Psoas muscle (tissue), 8 donors: ENCODE results near the gene OR6S1. TPM values are rescaled to one million over a fixed set of nuclear protein-coding genes. Genes with fewer than 3 reads are reported as not detected.

Source experiments
- ATAC-seq, 4 donors: fragments of 200-7000 bp; cut with Tn5 transposase; one replicate each; pipeline ENCODE4 v1.9.1; 2020; ENCODE audit warnings: moderate library complexity in 3 of 4, mild to moderate bottlenecking in 2 of 4
- DNase-seq, 2 donors: peaks; one replicate each; pipeline ENCODE4 v3.0.0-alpha.2; 2020
- H3K27ac ChIP-seq: fragments of 200-600 bp; one replicate; pipeline ENCODE4 v1.8.0; 2022
- H3K27me3 ChIP-seq, 3 donors: fragments of 200-600 bp in 1 of 3; one replicate each; pipeline versions ENCODE4 v1.6.1 to v1.8.0; 2013 to 2022; ENCODE audit warnings: low read length in 2 of 3, mild to moderate bottlenecking in 2 of 3, moderate library complexity in 1 of 3; ENCODE audit not compliant: insufficient read depth in 3 of 3
- H3K36me3 ChIP-seq, 2 donors: fragments of 200-600 bp in 1 of 2; one replicate each; pipeline versions ENCODE4 v1.6.1 to v1.8.0; 2013 to 2022; ENCODE audit warnings: low read depth in 1 of 2, mild to moderate bottlenecking in 1 of 2, moderate library complexity in 1 of 2; ENCODE audit not compliant: insufficient read depth in 1 of 2
- H3K4me1 ChIP-seq: fragments of 200-600 bp; one replicate; pipeline ENCODE4 v1.8.0; 2022
- H3K4me3 ChIP-seq: fragments of 200-600 bp; one replicate; pipeline ENCODE4 v1.8.0; 2022; ENCODE audit warnings: mild to moderate bottlenecking
- H3K9me3 ChIP-seq: fragments of 200-600 bp; one replicate; pipeline ENCODE4 v1.8.0; 2022
- WGBS, 3 donors: extraction: QIAGEN DNeasy Blood & Tissue Kit; methylation state at CpG; one replicate each; pipeline versions ENCODE4 v1.1.6 to v1.1.7; 2013; 5-methylcytosine and 5-hydroxymethylcytosine counted together
- intact Hi-C, 2 donors: fragments of 100-400 bp; cut with DNase I; formaldehyde crosslinking; loops; one replicate each; pipeline versions ENCODE4 v1.11.0 to v1.14.2; 2022
- polyA plus RNA-seq, 3 donors: library from polyadenylated mRNA; stranded (reverse); fragments of 200-250 nt; gene quantifications; one replicate each; pipeline ENCODE4 v1.2.3, GENCODE V29; 2013
- total RNA-seq, 4 donors: library from RNA; stranded (reverse); fragmentation: NEBNext Ultra II Directional in 2 of 4; extraction: Animal tissue kit (Norgen Biotek cat#: 25700) in 2 of 4; gene quantifications; one replicate each; pipeline versions ENCODE4 v1.2.1 to v1.2.4, GENCODE V29; 2021 to 2023
- TF ChIP-seq, protein P1 (sequence below): fragments of 200-600 bp; IDR thresholded peaks from one replicate; pipeline ENCODE4 v1.8.0; 2022; ENCODE audit warnings: antibody characterized with exemption
- donor health status: healthy with polysubstance abuse.
- donor health status: DM: no; HTN: no; CAD: no; lungs with moderate emphysema.
- donor health status: Bipolar disorder and iron deficiency.
- donor health status: healthy.
- donor health status: DM: yes; HTN: yes; CAD: no.
- donor health status: DM: no; HTN: no; CAD: no.
- donor health status: DM: no; HTN: no; CAD: no.
- donor health status: DM: yes; HTN: yes; CAD: no.

The OR6S1 gene
- total and polyA plus RNA-seq, 7 donors, result not detected

DNA sequence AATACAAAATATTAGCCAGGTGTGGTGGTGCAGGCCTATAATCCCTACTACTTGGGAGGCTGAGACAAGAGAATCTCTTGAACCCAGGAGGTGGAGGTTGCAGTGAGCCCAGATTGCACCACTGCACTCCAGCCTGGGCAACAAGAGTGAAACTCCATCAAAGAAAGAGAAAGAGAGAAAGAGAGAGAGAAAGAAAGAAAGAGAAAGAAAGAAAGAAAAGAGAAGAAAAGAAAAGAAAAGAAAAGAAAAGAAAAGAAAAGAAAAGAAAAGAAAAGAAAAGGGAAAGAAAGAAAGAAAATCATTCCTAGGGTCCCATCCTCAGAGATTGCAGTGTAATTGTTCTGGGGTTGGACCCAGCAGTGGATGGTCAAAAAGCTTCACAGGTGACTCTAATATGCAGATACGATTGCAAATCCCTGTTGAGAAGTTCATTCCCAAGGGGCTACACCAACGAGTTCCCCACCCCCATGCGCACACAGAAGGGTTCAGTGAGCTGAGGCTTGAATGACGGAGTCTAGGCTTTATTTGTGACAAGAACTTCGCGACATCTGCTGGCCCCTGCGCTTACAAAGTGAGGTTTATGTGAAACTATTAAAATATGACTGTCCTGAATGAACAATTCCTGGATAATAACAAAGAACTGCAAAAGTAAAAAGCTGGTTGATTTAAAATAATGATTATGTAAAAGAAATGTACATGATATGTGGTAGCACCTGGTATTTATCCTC is 32.9 kb downstream of the OR6S1 start:
- no peaks in the 10 kb centered on the region for H3K36me3 ChIP-seq
- no peaks in the 10 kb centered on the region for H3K9me3 ChIP-seq
- ATAC-seq (no peak), DNase-seq (no peak)
- 57 to 61% (median 59%) methylated on average over 7 of the region's 7 CpGs for WGBS, 3 donors
- H3K4me3 ChIP-seq, result no peak overlapping the region
- TF ChIP-seq, protein P1, sequence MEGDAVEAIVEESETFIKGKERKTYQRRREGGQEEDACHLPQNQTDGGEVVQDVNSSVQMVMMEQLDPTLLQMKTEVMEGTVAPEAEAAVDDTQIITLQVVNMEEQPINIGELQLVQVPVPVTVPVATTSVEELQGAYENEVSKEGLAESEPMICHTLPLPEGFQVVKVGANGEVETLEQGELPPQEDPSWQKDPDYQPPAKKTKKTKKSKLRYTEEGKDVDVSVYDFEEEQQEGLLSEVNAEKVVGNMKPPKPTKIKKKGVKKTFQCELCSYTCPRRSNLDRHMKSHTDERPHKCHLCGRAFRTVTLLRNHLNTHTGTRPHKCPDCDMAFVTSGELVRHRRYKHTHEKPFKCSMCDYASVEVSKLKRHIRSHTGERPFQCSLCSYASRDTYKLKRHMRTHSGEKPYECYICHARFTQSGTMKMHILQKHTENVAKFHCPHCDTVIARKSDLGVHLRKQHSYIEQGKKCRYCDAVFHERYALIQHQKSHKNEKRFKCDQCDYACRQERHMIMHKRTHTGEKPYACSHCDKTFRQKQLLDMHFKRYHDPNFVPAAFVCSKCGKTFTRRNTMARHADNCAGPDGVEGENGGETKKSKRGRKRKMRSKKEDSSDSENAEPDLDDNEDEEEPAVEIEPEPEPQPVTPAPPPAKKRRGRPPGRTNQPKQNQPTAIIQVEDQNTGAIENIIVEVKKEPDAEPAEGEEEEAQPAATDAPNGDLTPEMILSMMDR, result no peak
- peaks cover 29% of the 10 kb centered on the region for H3K4me1 ChIP-seq
- intact Hi-C loops, result loop anchor here (2.0 to 10.0 kb wide), 7 partner anchors 76 to 346 kb away; partner anchors contain the start of genes ANG (in 1 of the 2), PNP (in 1 of the 2) and RNASE2 (in 1 of the 2)
- no peak overlapping the region for H3K27ac ChIP-seq
- no peaks in the 10 kb centered on the region for H3K27me3 ChIP-seq

DNA sequence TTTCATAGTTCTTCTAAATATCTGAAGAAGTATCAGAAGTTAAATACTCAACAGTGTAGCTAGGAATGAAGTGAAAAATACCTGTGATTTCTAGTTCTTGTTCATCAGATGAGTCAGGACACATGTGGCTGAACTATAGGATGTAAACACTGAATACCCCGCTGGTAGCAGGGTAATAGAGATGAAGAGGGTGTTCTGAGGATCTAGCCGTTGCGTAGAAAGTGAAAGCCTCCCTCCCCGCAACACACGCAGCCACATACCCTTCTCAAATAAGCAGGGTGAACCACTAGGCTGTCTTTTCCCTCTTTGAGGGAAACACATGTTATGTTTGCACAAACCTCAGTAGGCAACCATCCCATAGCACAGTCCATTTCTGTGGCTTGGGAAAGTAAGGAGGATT is 33.9 kb downstream of the OR6S1 start:
- no peak for ATAC-seq
- 56 to 67% (median 65%) methylated on average over 5 of the region's 5 CpGs for WGBS, 3 donors
- H3K9me3 ChIP-seq, result no peaks in the 10 kb centered on the region
- H3K36me3 ChIP-seq, result no peaks in the 10 kb centered on the region
- no peak overlapping the region for H3K27ac ChIP-seq
- TF ChIP-seq, protein P1, result no peak
- intact Hi-C loops, result loop anchor here (2.0 to 10.0 kb wide), 8 partner anchors 75 to 347 kb away; partner anchors contain the start of genes ANG (in 1 of the 2), PNP (in 1 of the 2) and RNASE2 (in 1 of the 2)
- H3K4me1 ChIP-seq, result peaks cover 26% of the 10 kb centered on the region
- no peak for DNase-seq
- H3K4me3 ChIP-seq, result no peak overlapping the region
- H3K27me3 ChIP-seq, result no peaks in the 10 kb centered on the region

DNA sequence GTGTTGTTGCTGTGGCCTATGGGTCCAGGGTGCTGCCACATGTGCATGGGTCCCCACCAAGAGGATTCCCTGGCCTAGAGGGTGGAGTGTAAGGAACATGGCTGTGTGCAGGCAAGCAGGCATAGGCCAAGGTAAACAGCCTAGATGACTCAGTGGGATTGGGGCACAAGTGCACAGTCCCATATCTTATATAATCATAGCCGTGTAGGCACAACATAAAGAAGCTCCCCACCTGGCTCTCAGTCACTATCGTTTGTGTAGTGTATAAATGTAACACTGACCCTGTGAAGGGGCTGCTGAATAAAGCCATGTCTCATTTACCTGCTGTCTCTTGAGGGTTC is 34.6 kb downstream of the OR6S1 start:
- intact Hi-C loops, result loop anchor here (2.0 to 10.0 kb wide), 5 partner anchors 75 to 348 kb away; partner anchors contain the start of genes PNP (in 1 of the 2) and RNASE2 (in 1 of the 2)
- DNase-seq, result no peak
- no peak overlapping the region for H3K27ac ChIP-seq
- H3K4me1 ChIP-seq, result peaks cover 18% of the 10 kb centered on the region
- no peak overlapping the region for H3K4me3 ChIP-seq
- ATAC-seq, result no peak
- H3K9me3 ChIP-seq, result no peaks in the 10 kb centered on the region
- TF ChIP-seq, protein P1, result no peak
- 65 to 77% (median 69%) methylated on average over 2 of the region's 2 CpGs for WGBS, 3 donors
- H3K27me3 ChIP-seq, result no peaks in the 10 kb centered on the region
- H3K36me3 ChIP-seq, result no peaks in the 10 kb centered on the region

DNA sequence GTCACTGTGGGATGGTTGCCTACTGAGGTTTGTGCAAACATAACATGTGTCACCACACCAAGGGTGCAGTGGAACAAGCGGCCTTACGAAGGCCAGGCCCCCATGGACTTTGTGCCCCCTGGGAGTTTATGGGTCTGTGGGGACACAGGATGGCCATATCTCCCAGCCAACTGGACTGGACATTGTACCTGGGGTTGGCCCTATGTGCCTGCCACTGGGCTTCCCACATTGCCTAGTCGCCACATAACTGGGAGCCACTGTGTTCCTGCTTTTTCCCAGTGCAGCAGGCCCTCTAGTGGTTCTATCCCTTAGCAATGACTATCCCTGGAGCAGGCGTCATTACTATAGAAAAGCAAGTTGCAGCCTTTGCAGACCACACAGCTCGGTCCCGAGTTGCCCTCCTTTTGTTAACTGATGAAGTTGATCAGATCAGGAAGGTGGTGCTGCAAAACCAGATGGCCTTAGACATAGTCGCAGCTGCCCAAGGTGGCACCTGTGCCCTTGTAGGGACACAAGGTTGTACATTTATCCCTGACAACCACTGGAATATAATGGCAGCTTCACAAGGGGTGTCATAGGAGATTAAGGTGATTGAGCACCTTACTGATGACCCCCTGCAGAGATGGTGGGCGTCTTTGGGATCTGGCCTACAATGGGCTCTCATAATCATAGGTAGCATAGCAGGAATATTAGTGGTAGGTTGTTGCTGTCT is 35.1 kb downstream of the OR6S1 start:
- WGBS, 3 donors, result 47 to 48% (median 47%) methylated on average over 8 of the region's 8 CpGs
- DNase-seq (no peak), ATAC-seq (no peak)
- Histone ChIP-seq H3K36me3 (no peaks in the 10 kb centered on the region), H3K4me1 (peaks cover 13% of the 10 kb centered on the region), H3K4me3 (no peak overlapping the region), H3K27me3 (no peaks in the 10 kb centered on the region), H3K9me3 (no peaks in the 10 kb centered on the region), H3K27ac (no peak overlapping the region)
- intact Hi-C loops, result loop anchor here (2.0 to 10.0 kb wide), 5 partner anchors 74 to 348 kb away; partner anchors contain the start of genes PNP (in 1 of the 2) and RNASE2 (in 1 of the 2)
- TF ChIP-seq, protein P1, result peak; percentile 40
